ENCODE results near the gene PKHD1.

GRCh38 chr6:51702851-51703250 lies 384.6 kb downstream of the PKHD1 start:
- TF ChIP-seq SP1 (IDR thresholded peaks at IDR 0.05) (no peak), FOXM1 (IDR thresholded peaks at IDR 0.05; ENCODE audit: borderline replicate concordance) (no peak)
